ENCODE results near the gene ZDHHC9.

DNA sequence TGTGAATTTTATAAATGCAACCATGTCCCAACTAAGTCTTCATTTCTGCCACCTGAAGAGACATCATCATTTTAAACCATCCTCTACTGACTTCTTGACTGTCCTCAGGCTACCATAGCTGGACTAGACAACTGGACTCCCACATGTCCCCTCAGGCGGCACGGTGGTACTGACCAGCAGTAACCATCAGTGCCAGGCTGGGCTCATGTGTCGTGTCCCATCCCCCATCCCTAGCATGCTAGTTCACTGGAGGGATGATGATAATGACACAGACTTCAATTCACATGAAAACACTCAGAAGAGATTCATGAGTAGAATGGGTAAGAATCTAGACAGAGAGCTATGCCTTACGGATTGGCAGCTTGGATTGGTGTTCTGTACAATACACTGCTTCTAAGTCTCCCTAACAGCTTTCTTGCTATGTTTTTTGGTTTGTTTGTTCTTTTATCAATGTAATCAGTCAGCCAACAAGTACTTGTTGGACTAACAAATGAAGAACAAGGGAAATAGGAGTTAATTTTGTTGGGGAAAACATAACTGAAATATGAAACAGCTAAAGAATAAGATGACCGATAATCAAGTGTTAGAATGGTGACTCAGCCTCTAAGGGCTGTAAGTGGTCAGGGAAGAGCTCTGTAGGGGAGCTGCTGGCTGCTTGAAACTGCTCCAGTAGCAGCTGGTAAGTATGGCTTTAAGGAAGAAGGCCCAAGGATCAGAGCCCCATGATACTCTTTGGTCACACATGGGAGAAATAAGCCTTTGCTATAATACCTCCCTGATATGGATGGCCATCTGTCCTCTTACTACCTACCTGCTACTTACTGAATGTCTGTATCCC, 10.3 kb downstream of the ZDHHC9 start:
- TF ChIP-seq POLR2AphosphoS5 (IDR thresholded peaks at IDR 0.05; ENCODE audit: low read depth, low read length) (no peak), POLR2A (IDR thresholded peaks at IDR 0.05; ENCODE audit: low read depth, low read length) (no peak), TAF1 (IDR thresholded peaks at IDR 0.05; ENCODE audit: borderline replicate concordance, low read depth, low read length) (no peak)

Data from GM12892 (cell line).